NCI-H2196 (cell line): ENCODE results near the gene PRR14.

Experiments used
- DNase-seq: peaks from one replicate; lab custom pipeline; 2025; ENCODE audit not compliant: unreplicated experiment; lab: John Stamatoyannopoulos, UW

Gene PRR14

DNA sequence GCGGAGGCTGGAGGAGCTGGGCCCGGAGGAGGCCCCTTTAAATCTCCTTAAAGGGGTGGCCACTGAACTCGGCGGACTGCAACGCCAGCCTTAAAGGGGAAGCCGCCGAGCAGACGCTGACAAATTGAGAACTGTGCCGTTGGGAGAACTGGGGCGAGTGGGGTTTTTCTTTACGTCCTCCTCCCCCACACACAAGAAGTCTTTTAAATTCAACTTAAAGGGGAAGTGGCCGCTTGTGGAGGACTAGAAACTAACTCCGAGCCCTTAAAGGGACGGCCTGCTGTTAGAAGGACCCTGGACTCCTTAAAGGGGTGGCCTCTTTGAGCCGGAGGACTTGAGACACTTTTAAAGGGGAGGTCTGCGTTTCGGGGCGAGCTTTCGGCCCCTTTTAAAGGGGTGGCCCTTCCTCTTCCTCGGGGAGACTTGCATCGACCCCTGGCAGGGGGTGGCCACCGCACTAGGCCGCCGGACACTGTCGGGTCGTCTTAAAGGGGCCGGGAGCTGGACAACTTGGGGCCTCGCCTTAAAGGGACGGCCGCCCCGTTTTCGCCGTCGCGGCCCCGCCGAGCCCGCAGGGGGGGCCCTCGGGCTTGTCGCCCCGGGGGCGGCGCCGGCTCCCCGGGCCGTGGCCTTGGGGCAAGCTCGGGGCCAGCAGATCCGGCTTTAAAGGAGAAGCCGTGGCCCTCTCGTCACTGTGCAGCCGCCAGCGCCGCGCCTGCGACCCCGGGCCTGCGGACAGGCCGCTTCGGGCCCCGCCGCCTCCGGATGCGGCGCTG lies 8.2 kb downstream of the PRR14 start:
- DNase-seq = peak; percentile 96

DNA sequence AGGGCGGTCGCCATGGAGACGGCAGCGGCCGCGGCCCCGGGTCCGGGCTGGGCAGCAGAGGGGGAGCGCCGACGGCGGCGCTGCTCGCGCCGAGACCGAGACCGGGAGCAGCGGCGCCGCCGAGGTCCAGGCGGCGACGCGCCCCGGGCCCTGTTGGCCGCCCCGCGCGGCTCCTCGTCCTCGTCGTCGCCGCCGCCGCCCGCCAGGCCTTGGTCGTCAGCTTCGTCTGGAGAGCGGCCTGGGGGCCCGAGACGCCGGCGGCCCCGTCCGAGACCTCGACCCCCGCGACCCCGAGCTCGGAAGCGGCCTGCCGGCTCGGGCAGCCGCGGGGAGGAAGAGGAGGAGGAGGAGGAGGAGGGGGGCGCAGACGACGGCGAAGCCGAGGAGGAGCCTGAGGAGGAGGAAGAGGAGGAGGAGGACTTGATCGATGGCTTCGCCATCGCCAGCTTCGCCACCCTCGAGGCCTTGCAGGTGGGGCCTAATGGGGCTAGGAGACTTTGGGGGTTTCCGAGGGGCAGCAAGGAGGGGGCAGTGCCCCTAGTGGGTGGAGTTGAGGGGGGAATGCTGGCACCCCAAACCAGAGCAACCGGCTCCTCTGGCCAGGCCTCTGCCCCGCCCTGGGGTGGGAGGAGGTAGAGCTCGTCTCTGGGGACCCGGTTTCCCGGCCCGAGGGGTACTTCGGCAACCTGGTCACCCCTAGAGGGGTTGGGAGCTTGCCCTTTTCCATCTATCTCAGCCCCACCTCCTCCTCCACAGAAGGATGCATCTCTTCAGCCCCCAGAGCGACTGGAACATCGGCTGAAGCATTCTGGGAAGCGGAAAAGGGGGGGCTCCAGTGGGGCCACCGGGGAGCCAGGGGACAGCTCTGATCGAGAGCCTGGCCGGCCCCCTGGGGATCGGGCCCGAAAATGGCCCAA lies 9.0 kb downstream of the PRR14 start:
- peak; percentile 41 for DNase-seq

- DNase-seq = no peak
These were observed 9.9 kb downstream of the PRR14 start for GRCh38 chr16:30660424-30661261.

GRCh38 chr16:30662449-30662848 lies 11.7 kb downstream of the PRR14 start:
- no peak for DNase-seq

GRCh38 chr16:30663038-30663437 lies 12.3 kb downstream of the PRR14 start:
- no peak for DNase-seq

DNA sequence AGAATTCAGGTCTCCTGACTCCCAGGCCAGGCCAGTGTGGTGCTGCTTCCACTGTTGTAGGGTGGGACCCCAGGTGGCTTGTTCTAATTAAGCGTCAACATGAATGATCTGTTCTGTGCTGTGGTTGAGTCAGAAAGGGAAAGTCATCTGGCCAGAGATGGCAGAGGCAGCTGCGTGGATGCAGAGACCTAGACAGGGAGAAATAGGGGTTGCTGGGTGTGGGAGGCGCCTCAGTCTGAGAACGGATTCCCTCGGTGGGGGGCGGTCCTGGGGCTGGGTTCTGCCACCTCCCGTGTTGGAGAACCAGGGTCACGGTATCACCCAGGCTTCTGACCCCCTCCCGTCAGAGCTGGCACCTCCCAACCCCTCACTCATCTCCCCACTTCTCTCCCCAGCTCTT lies 13.1 kb downstream of the PRR14 start:
- no peak for DNase-seq

GRCh38 chr16:30664616-30665109 lies 13.9 kb downstream of the PRR14 start:
- no peak for DNase-seq

GRCh38 chr16:30665155-30665829 lies 14.5 kb downstream of the PRR14 start:
- no peak for DNase-seq

GRCh38 chr16:30665830-30666190 lies 15.1 kb downstream of the PRR14 start:
- no peak for DNase-seq

DNA sequence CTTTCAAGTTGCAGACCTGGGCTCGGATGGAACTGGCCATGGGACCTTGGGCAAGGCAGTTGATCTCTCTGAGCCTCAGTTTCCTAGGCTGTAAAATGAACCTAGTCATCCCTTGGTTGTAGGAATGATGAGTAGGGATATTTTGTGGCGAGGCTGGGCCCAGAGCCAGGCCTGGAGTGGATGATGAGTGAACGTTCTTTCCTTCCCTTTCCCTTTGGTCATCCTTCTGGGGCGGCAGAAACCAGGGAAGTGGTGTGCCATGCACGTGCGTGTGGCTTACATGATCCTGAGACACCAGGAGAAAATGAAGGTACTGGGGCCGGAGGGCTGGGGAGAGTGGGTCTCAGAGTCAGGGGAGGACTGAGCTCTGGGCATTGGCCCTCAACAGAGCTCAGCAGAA lies 15.9 kb downstream of the PRR14 start:
- DNase-seq = no peak

DNA sequence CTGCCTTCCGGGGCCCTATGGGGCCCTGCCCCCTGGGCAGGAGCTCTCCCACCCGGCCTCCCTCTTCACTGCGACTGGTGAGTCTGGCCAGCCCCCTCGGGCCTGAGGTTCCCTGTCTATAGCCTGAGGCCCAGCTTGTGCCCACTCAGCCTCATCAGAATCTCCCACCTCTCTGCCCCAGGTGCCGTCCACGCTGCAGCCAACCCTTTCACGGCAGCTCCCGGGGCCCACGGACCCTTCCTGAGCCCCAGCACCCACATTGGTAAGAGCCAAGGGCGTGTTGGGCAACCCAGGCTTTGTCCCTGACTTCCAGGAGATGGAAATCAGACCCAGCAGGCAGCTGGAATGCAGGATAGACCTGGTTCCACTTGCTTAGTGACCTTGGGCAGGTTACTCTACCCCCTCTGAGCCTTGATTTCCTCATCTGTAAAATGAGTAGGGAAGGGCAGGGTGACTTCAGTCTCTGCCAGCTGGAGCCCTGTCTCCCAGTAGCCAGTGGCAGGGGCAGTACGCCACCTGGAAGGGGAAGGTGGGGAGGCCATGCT lies 16.7 kb downstream of the PRR14 start:
- DNase-seq = no peak

DNA sequence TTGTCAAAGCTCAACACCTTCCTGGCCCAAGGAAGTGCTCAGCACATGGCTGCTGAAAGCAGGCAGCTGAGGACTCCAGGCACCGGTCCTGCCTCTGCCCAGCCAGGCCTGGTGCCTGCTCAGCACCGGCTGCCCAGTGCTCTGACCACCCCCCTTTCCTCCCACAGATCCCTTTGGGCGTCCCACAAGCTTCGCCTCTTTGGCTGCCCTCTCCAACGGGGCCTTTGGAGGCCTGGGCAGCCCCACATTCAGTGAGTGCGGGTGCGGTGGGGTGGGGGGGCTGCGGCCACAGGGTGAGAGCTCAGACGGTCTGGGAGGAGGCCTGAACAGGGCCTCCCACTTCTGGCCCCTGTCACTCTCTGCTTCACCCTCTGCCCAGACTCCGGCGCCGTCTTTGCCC lies 17.6 kb downstream of the PRR14 start:
- no peak for DNase-seq

DNA sequence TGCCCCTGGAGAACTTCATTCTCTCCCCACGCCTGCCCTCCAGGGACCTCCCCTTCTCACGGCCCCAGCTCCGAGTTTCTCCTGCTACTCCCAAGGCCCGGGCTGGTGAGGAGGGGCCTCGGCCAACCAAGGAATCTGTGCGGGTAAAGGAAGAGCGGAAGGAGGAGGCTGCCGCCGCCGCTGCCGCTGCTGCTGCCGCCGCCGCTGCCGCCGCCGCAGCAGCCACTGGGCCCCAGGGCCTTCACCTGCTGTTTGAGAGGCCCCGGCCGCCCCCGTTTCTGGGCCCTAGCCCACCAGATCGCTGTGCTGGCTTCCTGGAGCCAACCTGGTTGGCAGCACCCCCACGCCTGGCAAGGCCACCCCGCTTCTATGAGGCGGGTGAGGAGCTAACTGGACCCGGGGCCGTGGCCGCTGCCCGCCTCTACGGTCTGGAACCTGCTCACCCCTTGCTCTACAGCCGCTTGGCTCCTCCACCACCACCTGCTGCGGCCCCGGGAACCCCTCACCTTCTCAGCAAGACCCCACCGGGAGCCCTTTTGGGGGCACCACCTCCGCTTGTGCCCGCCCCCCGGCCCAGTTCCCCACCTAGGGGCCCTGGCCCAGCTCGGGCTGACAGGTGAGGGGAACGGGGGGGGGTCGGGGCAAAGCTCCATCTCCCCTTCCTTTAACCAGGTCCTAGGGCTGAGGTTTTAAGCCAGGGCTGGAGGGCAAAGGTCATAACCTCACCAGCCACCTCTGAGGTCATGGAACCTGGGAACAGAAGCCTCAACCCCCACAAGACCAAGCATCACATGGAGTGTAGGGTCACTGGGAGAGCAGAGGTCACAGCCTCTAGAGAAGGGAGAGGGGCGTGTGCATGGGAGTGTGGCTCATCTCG lies 18.5 kb downstream of the PRR14 start:
- DNase-seq = no peak

- DNase-seq = no peak
These were observed 19.4 kb downstream of the PRR14 start for GRCh38 chr16:30669903-30670824.

GRCh38 chr16:30675143-30675542 lies 24.4 kb downstream of the PRR14 start:
- no peak for DNase-seq

GRCh38 chr16:30677931-30678585 lies 27.3 kb downstream of the PRR14 start:
- no peak for DNase-seq

- no peak for DNase-seq
These were observed 27.8 kb downstream of the PRR14 start for GRCh38 chr16:30678586-30678970.

- DNase-seq = no peak
These were observed 29.6 kb downstream of the PRR14 start for GRCh38 chr16:30680326-30680725.
